GM10266 (cell line): ENCODE data around the gene SEC16A.

Source experiments
- DNase-seq: peaks from one replicate; pipeline ENCODE4 v3.0.0; 2012; ENCODE audit errors: extremely low spot score
- CTCF ChIP-seq: IDR thresholded peaks from 2 replicates; pipeline ENCODE4 v1.5.1; 2012; ENCODE audit warnings: mild to moderate bottlenecking, low read depth; ENCODE audit not compliant: control insufficient read depth, insufficient read depth; ENCODE audit errors: missing control alignments

Gene SEC16A

GRCh38 chr9:136482046-136482792, 621 bp downstream of the SEC16A start:
- TF ChIP-seq CTCF, result no peak
- no peak for DNase-seq

- TF ChIP-seq CTCF, result no peak
- DNase-seq, result no peak
Measured at GRCh38 chr9:136481558-136481957, 1.3 kb downstream of the SEC16A start.

- DNase-seq, result no peak
- no peak for TF ChIP-seq CTCF
Measured at GRCh38 chr9:136476369-136477150, 6.3 kb downstream of the SEC16A start.

DNA sequence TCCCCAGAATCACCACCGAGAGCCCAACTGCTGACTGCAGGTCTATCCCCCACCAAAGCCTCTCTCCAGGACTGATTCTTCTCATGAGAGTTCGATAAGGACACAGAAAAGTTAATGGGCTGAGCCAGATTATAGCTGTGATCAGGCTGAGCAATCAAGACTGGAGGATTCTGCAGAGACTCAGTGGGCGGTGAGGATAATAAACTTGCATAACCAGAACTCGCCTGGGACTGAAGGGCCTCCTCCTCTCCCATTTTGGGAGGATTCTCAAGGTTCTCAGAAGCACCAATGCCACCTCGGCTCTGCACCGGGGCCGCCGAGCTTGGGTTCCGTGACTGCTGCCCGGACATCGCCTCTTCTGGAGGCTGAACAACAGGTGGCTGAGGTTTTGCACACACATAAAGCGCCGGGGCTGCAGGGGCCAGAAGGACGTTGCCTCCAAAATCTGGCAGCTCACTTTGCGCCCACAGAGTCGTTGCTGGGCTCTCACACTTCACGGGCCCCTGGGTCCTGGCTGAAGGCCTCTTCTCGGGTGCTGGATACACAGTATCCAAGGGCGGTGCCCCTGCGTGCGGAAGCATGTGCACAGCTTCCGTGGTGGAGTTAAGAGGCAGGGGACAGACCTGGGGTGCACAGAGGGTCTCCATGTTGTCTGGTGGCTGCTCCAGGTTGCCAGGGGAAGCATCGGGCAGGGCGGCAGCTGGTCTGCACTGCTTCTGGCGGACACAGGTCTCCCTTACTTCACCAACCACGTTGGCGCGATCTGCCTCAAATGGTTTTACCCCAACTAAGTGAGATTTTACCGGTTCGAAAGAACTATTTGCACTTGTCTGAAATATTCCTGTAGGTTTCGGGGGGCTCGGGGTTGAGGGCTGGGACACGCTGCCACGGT, 7.6 kb downstream of the SEC16A start:
- no peak for DNase-seq
- no peak for TF ChIP-seq CTCF

DNA sequence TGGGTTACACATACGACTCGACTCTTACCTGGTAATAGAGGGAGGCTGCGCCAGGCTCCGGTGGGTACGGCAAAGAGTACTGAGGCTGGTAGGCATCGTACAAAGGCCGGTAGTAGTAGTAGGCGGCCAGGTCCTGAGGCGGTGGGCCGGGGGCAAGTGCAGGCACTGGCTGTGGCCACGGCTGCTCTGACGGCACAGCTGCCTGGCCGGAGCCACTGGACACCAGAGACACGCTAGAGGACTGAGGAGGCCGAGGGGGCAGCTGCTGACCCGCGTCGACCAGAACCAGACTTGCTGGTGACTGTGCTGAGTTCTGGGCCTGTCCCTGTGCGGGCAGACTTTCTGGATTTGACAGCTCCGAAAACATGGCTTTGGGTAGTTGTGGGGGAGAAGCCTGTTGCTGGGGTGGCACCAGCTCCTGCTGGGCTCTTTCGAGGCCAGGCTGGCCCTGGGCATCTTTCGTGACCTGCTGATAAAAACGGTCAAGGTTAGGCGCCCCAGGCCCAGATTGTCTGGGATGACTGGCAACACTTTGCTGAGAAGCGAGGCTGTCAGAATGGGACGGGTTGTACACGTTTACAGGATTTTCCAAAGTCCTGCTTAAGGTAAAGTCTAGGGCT, 8.7 kb downstream of the SEC16A start:
- no peak for DNase-seq
- TF ChIP-seq CTCF, result no peak

DNA sequence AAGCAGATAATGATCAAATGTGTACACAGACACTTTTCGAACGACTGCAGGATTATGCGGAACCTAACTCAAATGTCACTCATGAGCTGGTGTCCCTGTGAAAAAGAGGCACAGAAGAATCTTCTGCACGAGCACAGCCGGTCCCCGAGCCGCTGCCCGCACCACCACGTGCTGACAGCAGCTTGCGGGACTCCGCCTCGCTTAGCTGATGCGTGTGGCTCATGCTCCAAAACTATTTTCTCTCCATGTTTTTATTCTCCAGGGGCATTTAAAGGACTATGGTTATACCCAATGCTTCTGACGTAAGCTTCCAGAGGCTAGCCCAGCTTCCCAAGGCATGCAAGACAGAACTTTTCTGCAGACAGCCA, 9.5 kb downstream of the SEC16A start:
- no peak for DNase-seq
- no peak for TF ChIP-seq CTCF
